IPS-15b (cell line): ENCODE data around the gene ERI2.

Experiments
- H3K27me3 ChIP-seq: one replicate; pipeline ENCODE4 v1.6.1; 2013; ENCODE audit warnings: low read length; ENCODE audit not compliant: control insufficient read depth, insufficient read depth
- H3K36me3 ChIP-seq: one replicate; pipeline ENCODE4 v1.6.1; 2013; ENCODE audit warnings: low read length; ENCODE audit not compliant: control insufficient read depth, insufficient read depth
- H3K4me1 ChIP-seq: one replicate; pipeline ENCODE4 v1.6.1; 2013; ENCODE audit warnings: mild to moderate bottlenecking, low read length; ENCODE audit not compliant: control insufficient read depth, insufficient read depth
- H3K4me3 ChIP-seq: one replicate; pipeline ENCODE4 v1.5.1; 2013; ENCODE audit warnings: low read depth, low read length
- H3K9ac ChIP-seq: one replicate; pipeline ENCODE4 v1.6.1; 2013; ENCODE audit warnings: low read depth, mild to moderate bottlenecking, low read length
- H3K9me3 ChIP-seq: one replicate; pipeline ENCODE4 v1.6.1; 2013; ENCODE audit warnings: mild to moderate bottlenecking, low read length; ENCODE audit not compliant: control insufficient read depth, insufficient read depth

Gene ERI2

DNA sequence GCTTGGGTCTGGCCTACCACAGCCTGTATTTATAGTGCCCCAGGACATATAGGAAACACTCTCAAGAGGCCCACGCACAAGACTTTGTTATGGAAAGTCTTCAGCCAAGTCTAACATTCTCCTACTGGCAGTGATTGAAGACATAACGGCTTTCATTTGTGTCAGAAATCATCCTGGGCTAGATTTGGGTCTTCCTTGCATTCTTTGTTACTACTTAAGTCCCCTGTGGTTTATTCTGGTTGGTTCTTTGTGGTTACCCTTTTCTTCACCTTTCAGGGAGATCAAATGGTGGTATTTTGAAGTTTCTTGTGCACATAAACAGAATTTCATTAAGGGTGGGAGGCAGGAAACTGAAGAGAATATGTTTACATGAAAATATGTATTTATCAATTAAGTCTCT, 37.8 kb upstream of the ERI2 start:
- Histone ChIP-seq H3K9ac (no peak overlapping the region), H3K4me1 (no peaks in the 10 kb centered on the region), H3K4me3 (no peak overlapping the region), H3K36me3 (no peaks in the 10 kb centered on the region), H3K9me3 (no peaks in the 10 kb centered on the region), H3K27me3 (no peaks in the 10 kb centered on the region)

- H3K4me3 ChIP-seq: no peak overlapping the region
- no peak overlapping the region for H3K9ac ChIP-seq
- no peaks in the 10 kb centered on the region for H3K9me3 ChIP-seq
- no peaks in the 10 kb centered on the region for H3K36me3 ChIP-seq
- no peaks in the 10 kb centered on the region for H3K4me1 ChIP-seq
- no peaks in the 10 kb centered on the region for H3K27me3 ChIP-seq
Observed at GRCh38 chr16:20839504-20839903, 33.2 kb upstream of the ERI2 start.

- Histone ChIP-seq H3K9me3 (no peaks in the 10 kb centered on the region), H3K9ac (no peak overlapping the region), H3K36me3 (no peaks in the 10 kb centered on the region), H3K27me3 (no peaks in the 10 kb centered on the region), H3K4me3 (no peak overlapping the region), H3K4me1 (no peaks in the 10 kb centered on the region)
Observed at GRCh38 chr16:20838240-20838639, 32.0 kb upstream of the ERI2 start.

- H3K9me3 ChIP-seq: no peaks in the 10 kb centered on the region
- H3K9ac ChIP-seq: no peak overlapping the region
- H3K36me3 ChIP-seq: no peaks in the 10 kb centered on the region
Observed at GRCh38 chr16:20833086-20833485, 26.8 kb upstream of the ERI2 start.

DNA sequence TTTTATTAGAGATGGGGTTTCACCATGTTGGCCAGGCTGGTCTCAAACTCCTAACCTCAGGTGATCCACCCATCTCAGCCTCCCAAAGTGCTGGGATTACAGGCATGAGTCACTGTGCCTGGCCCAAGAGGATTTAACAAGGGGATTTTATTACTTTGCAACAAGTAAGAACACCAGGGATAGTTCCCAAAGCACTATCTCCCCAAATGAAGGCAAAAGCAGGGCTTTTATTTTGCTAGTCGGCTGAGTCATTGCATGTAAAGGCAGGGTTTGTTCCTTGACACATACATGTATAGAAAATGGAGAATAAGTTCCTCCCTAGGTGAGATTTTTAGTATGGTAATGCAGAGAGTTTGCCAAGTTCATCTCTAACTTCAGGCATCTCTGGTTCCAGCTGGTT, 24.1 kb upstream of the ERI2 start:
- H3K27me3 ChIP-seq: no peaks in the 10 kb centered on the region
- no peaks in the 10 kb centered on the region for H3K9me3 ChIP-seq
- no peak overlapping the region for H3K9ac ChIP-seq
- no peak overlapping the region for H3K4me3 ChIP-seq
- H3K4me1 ChIP-seq: no peaks in the 10 kb centered on the region
- no peaks in the 10 kb centered on the region for H3K36me3 ChIP-seq

More at GRCh38 chr16:20833086-20833485, 26.8 kb upstream of the ERI2 start:
- Histone ChIP-seq H3K4me3 (no peak overlapping the region), H3K27me3 (no peaks in the 10 kb centered on the region), H3K4me1 (no peaks in the 10 kb centered on the region)

DNA sequence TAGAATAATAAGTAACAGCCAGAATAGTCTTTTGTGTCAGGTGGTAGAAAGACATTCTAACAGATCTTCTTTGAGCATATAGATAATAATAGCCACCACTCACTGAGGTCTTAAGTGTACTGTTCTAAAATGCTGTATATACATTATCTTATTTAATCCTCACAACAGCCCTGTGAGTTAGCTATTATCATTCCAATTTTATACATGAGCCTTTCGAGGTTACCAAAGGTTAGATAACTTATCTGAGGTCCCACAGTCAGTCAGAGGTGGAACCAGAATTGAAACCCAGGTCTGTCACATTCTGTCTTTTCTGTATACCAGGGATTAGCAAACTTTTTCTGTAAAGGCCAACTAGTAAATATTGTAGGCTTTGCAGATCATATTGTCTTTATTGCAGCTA, 23.3 kb upstream of the ERI2 start:
- Histone ChIP-seq H3K9me3 (no peaks in the 10 kb centered on the region), H3K36me3 (no peaks in the 10 kb centered on the region), H3K4me1 (no peaks in the 10 kb centered on the region), H3K27me3 (no peaks in the 10 kb centered on the region), H3K9ac (no peak overlapping the region), H3K4me3 (no peak overlapping the region)

DNA sequence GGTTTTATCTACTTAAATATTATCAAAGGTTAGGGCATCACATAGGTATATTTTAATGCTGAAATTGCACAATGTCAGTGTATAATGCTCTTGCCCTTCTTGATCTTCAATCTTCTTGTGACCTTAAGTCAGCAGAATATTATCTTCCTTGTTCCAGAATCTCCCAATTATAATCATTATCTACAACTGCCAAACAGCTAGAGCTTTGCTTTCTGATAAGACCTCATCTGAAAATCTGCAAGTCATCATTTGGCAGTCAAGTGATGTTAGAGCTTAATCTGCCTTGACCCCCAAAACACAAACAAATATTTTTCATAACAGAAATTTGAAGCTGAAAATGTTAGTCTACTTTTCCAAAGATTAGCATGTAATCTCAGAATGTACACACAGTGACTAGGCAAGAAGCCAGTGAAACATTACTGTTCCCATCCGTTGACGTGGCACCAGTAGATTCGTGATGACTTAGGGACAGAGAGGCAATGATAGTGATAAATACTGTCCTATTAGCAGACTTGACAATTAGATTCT, 19.8 kb upstream of the ERI2 start:
- H3K36me3 ChIP-seq: no peaks in the 10 kb centered on the region

GRCh38 chr16:20822521-20823325, 16.5 kb upstream of the ERI2 start:
- Histone ChIP-seq H3K27me3 (no peaks in the 10 kb centered on the region), H3K4me1 (no peaks in the 10 kb centered on the region), H3K9ac (no peak overlapping the region), H3K4me3 (no peak overlapping the region), H3K36me3 (no peaks in the 10 kb centered on the region), H3K9me3 (no peaks in the 10 kb centered on the region)

More for the DNA sequence above, 19.8 kb upstream of the ERI2 start:
- no peaks in the 10 kb centered on the region for H3K4me1 ChIP-seq
- no peaks in the 10 kb centered on the region for H3K9me3 ChIP-seq
- no peak overlapping the region for H3K4me3 ChIP-seq
- no peaks in the 10 kb centered on the region for H3K27me3 ChIP-seq
- H3K9ac ChIP-seq: no peak overlapping the region

GRCh38 chr16:20821682-20822081, 15.4 kb upstream of the ERI2 start:
- Histone ChIP-seq H3K36me3 (no peaks in the 10 kb centered on the region), H3K9me3 (no peaks in the 10 kb centered on the region), H3K27me3 (no peaks in the 10 kb centered on the region), H3K4me3 (no peak overlapping the region), H3K9ac (no peak overlapping the region), H3K4me1 (no peaks in the 10 kb centered on the region)

- no peaks in the 10 kb centered on the region for H3K9me3 ChIP-seq
- H3K27me3 ChIP-seq: no peaks in the 10 kb centered on the region
- H3K9ac ChIP-seq: no peak overlapping the region
- no peak overlapping the region for H3K4me3 ChIP-seq
- H3K36me3 ChIP-seq: no peaks in the 10 kb centered on the region
- no peaks in the 10 kb centered on the region for H3K4me1 ChIP-seq
Observed at GRCh38 chr16:20818929-20819585, 12.8 kb upstream of the ERI2 start.

- Histone ChIP-seq H3K36me3 (no peaks in the 10 kb centered on the region), H3K9me3 (no peaks in the 10 kb centered on the region), H3K9ac (no peak overlapping the region), H3K27me3 (no peaks in the 10 kb centered on the region), H3K4me3 (no peak overlapping the region), H3K4me1 (no peaks in the 10 kb centered on the region)
Observed at GRCh38 chr16:20814784-20815183, 8.5 kb upstream of the ERI2 start.

- Histone ChIP-seq H3K9me3 (no peaks in the 10 kb centered on the region), H3K4me3 (no peak overlapping the region), H3K27me3 (no peaks in the 10 kb centered on the region), H3K4me1 (no peaks in the 10 kb centered on the region), H3K36me3 (no peaks in the 10 kb centered on the region), H3K9ac (no peak overlapping the region)
Observed at GRCh38 chr16:20812510-20812909, 6.2 kb upstream of the ERI2 start.
